HUES6 (cell line): Measurements from ENCODE around the gene CLEC12A.
"Not testable (repeated sequence)": the region's sequence is repeated elsewhere in the genome, so short reads cannot be mapped to it uniquely, and the experiment has no call there.

Experiments
- H3K27ac ChIP-seq: 2 replicates; pipeline ENCODE4 v1.7.0; 2013; ENCODE audit warnings: low read depth, mild to moderate bottlenecking, low read length, inconsistent platforms
- H3K27me3 ChIP-seq: 2 replicates; pipeline ENCODE4 v1.6.1; 2013; ENCODE audit warnings: low read length; ENCODE audit not compliant: control insufficient read depth, insufficient read depth
- H3K36me3 ChIP-seq: 2 replicates; pipeline ENCODE4 v1.6.1; 2013; ENCODE audit warnings: low read length; ENCODE audit not compliant: control insufficient read depth, insufficient read depth
- H3K4me1 ChIP-seq: 2 replicates; pipeline ENCODE4 v1.6.1; 2013; ENCODE audit warnings: low read length; ENCODE audit not compliant: control insufficient read depth, insufficient read depth
- H3K4me3 ChIP-seq: 2 replicates; pipeline ENCODE4 v1.5.1; 2013; ENCODE audit warnings: low read depth, low read length
- H3K9ac ChIP-seq: one replicate; pipeline ENCODE4 v1.6.1; 2013; ENCODE audit warnings: mild to moderate bottlenecking, low read length
- H3K9me3 ChIP-seq: 2 replicates; pipeline ENCODE4 v1.6.1; 2013; ENCODE audit warnings: low read depth, low read length; ENCODE audit not compliant: control insufficient read depth, insufficient read depth

The CLEC12A gene

GRCh38 chr12:9969673-9970072 lies 1.5 kb upstream of the CLEC12A start:
- Histone ChIP-seq H3K9me3 (peaks cover 2% of the 10 kb centered on the region; the same call in 1 of the 2 replicates), H3K36me3 (no peaks in the 10 kb centered on the region), H3K9ac (no peak overlapping the region), H3K4me1 (no peaks in the 10 kb centered on the region), H3K27me3 (no peaks in the 10 kb centered on the region), H3K4me3 (no peak overlapping the region), H3K27ac (no peak overlapping the region)

GRCh38 chr12:9973949-9974348 lies 2.7 kb downstream of the CLEC12A start:
- H3K4me3 ChIP-seq: no peak overlapping the region
- no peaks in the 10 kb centered on the region for H3K4me1 ChIP-seq
- H3K27me3 ChIP-seq: no peaks in the 10 kb centered on the region
- H3K9me3 ChIP-seq: peaks cover 21% of the 10 kb centered on the region
- no peak overlapping the region for H3K9ac ChIP-seq
- no peak overlapping the region for H3K27ac ChIP-seq
- H3K36me3 ChIP-seq: no peaks in the 10 kb centered on the region

DNA sequence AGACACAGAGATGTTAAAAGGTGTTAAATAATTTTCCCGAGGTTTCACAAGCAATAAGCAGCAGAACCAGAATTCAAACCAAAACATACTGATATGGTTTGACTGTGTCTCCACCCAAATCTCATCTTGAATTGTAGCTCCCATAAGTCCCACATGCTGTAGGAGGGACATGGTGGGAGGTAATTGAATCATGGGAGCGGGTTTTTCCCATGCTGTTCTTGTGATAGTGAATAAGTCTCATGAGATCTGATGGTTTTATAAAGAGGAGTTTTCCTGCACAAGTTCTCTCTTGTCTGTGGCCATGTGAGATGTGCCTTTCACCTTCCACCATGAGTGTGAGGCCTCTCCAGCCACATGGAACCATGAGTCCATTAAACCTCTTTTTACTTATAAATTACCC lies 3.5 kb downstream of the CLEC12A start:
- H3K36me3 ChIP-seq, H3K27ac ChIP-seq, H3K27me3 ChIP-seq, H3K9ac ChIP-seq, H3K4me1 ChIP-seq, H3K4me3 ChIP-seq: not testable (repeated sequence)
- peaks cover 21% of the 10 kb centered on the region for H3K9me3 ChIP-seq

DNA sequence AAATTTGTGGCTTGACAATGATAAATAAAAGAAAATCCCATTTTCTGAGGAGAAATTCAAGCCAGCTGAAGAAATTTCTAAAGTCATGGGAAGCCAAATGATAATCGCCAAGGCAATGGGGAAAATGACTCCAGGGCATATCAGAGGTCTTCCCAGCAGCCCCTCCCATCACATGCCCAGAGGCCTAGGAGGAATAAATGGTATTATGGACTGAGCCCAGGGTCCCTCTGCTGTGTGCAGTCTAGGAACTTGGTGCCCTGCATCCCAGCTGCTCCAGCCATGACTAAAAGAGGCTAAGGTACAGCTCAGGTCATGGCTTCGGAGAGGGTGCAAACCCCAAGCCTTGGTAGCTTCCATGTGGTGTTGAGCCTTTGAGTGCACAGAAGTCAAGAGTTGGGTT lies 4.4 kb downstream of the CLEC12A start:
- H3K27ac ChIP-seq: no peak overlapping the region
- H3K4me1 ChIP-seq: no peaks in the 10 kb centered on the region
- no peaks in the 10 kb centered on the region for H3K36me3 ChIP-seq
- H3K4me3 ChIP-seq: no peak overlapping the region
- no peak overlapping the region for H3K9ac ChIP-seq
- peaks cover 21% of the 10 kb centered on the region for H3K9me3 ChIP-seq
- no peaks in the 10 kb centered on the region for H3K27me3 ChIP-seq

- H3K36me3 ChIP-seq, H3K4me1 ChIP-seq, H3K9ac ChIP-seq, H3K27me3 ChIP-seq, H3K4me3 ChIP-seq, H3K27ac ChIP-seq: not testable (repeated sequence)
- peaks cover 21% of the 10 kb centered on the region for H3K9me3 ChIP-seq
Observed at GRCh38 chr12:9976626-9977025, 5.4 kb downstream of the CLEC12A start.

- Histone ChIP-seq H3K36me3 (no peaks in the 10 kb centered on the region), H3K4me1 (no peaks in the 10 kb centered on the region), H3K27me3 (no peaks in the 10 kb centered on the region), H3K9me3 (peaks cover 21% of the 10 kb centered on the region), H3K4me3 (no peak overlapping the region), H3K27ac (no peak overlapping the region), H3K9ac (no peak overlapping the region)
Observed at GRCh38 chr12:9977916-9978315, 6.7 kb downstream of the CLEC12A start.

DNA sequence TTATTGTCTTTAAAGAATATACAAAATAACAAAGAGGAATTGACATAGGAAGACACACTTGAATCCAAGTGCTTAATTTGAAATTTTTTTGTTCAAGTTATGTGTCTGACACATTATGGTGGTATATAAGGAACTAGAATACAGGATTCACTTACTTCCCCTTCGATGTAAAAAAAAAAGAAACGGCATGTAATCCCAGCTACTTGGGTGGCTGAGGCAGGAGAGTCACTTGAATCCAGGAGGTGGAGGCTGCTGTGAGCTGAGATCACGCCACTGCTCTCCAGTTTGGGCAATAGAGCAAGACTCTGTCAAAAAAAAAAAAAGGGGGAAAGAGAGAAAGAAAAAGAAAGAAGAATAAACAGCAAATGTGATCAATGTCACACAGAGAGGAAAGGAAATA lies 8.9 kb downstream of the CLEC12A start:
- Histone ChIP-seq H3K4me1 (peaks cover 7% of the 10 kb centered on the region; the same call in 1 of the 2 replicates), H3K36me3 (no peaks in the 10 kb centered on the region), H3K4me3 (no peak overlapping the region), H3K27me3 (no peaks in the 10 kb centered on the region), H3K9me3 (peaks cover 14% of the 10 kb centered on the region), H3K9ac (no peak overlapping the region), H3K27ac (no peak overlapping the region)

DNA sequence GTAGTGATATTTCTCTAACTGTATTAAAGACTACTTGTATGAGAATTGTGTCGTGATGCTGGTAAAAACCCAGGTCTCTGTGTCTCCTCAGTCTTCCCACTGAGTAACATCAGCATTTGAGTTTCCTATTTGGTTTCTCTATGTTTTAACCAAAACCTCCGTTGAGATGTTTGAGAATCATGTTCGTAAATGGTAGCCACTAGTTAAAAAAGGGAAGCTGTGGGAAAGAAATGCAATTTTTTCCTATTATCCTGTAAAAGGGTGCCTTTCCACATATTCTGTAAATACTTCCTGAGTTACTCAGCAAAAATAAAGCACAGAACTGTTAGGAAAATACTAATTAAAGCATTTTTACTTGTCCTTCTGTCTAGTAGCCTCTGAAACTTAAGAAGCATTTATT lies 20.7 kb downstream of the CLEC12A start:
- Histone ChIP-seq H3K4me3 (no peak overlapping the region), H3K4me1 (no peaks in the 10 kb centered on the region), H3K27ac (no peak overlapping the region), H3K36me3 (no peaks in the 10 kb centered on the region), H3K9ac (no peak overlapping the region), H3K9me3 (no peaks in the 10 kb centered on the region), H3K27me3 (no peaks in the 10 kb centered on the region)

DNA sequence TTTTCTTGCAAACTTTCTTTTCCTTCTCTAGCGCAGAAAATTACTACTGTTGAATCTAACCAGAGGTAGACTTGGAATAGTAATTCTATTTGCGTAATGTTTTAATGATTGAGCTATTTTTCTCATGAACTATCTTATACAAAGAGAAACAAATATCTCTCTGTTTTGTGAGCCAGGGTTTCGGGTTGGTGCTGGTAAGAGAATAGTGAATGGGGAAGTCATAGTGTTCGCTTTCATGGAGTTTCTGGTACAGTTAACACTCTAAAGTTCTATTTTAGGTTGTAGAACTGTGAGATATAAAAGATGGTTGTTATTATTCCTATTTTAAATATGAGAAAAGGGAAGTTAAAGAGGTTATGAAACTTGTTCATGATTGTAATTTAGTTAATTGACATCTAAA lies 21.1 kb downstream of the CLEC12A start:
- Histone ChIP-seq H3K36me3 (no peaks in the 10 kb centered on the region), H3K9me3 (no peaks in the 10 kb centered on the region), H3K27me3 (no peaks in the 10 kb centered on the region), H3K27ac (no peak overlapping the region), H3K4me3 (no peak overlapping the region), H3K9ac (no peak overlapping the region), H3K4me1 (no peaks in the 10 kb centered on the region)

DNA sequence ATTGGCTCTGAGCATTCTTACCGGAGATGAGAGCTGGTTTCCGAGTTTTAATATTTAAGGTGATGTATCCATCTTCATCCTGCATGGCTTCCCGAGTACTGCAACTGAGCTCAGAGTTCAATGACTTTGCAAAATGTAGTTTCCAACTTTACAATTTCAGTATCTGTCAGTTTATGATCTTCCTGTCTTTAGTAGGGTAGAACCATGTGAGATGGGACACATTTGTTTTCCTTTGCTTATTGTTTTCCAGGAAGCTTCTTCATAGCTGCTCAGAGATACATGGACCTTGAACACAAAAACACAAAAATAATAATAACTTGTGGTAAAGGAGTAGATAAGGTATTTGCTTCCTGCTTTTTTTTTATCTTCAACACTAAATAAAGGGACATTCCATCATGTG lies 27.8 kb downstream of the CLEC12A start, which contains the start of gene CLEC1B:
Gene CLEC1B, minus strand, starts transcription at position 106 of the 400 bp plus-strand sequence. Its CDS starts 21 bp downstream, at position 85.
- H3K36me3 ChIP-seq: no peaks in the 10 kb centered on the region
- no peak within 1 kb of the TSS for H3K27ac ChIP-seq
- no peaks in the 10 kb centered on the region for H3K4me1 ChIP-seq
- H3K9me3 ChIP-seq: no peaks in the 10 kb centered on the region
- H3K9ac ChIP-seq: no peak within 1 kb of the TSS
- H3K27me3 ChIP-seq: no peaks in the 10 kb centered on the region
- H3K4me3 ChIP-seq: no peak within 1 kb of the TSS

DNA sequence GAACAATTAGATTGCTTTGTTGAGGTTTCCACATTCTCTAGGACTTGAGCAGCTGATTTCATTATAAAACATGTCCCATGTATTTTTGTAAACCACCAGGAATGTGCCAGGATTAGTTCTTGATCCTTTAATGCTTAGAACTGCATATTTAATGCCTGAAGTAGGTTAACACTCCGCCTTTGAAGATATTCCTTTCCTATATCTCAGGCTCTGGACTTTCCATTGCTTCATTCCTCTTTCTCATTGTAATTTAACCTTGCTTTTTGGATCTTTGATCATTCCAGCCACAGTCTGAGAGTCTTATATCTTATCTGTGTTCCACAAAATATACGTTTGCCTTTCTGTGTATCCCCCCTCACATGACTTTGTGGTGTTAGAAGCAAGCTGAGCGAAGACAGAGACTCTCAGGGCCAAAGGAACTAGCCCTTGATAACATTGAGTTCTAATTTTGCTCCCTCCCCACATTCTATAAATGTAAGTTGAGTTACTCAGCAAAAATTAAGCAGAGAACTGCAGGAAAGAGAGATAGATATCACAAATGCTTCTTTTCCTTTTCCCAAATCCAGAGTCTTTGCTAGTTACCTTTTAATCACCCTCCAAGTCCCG lies 30.1 kb downstream of the CLEC12A start:
- Histone ChIP-seq H3K27me3 (no peaks in the 10 kb centered on the region), H3K36me3 (no peaks in the 10 kb centered on the region), H3K4me3 (no peak overlapping the region), H3K27ac (no peak overlapping the region), H3K9me3 (no peaks in the 10 kb centered on the region), H3K4me1 (no peaks in the 10 kb centered on the region), H3K9ac (no peak overlapping the region)
